Measurements from ENCODE around the gene SGF29. TPM values are rescaled to one million over a fixed set of nuclear protein-coding genes. Genes with fewer than 3 reads are reported as not detected.
"Not testable (repeated sequence)": the region's sequence is repeated elsewhere in the genome, so short reads cannot be mapped to it uniquely, and the experiment has no call there.

SGF29 gene
- total RNA-seq, 2 donors from 2014 or later, result 10.7 to 22.1 TPM

GRCh38 chr16:28638359-28638758 is 84.6 kb downstream of the SGF29 start:
- not testable (repeated sequence) for ATAC-seq; H3K36me3 Mint-ChIP-seq; H3K9me3 Mint-ChIP-seq; DNase-seq (ENCODE audit: low spot score in 2 of 2); H3K27ac Mint-ChIP-seq

GRCh38 chr16:28639959-28640358 is 86.2 kb downstream of the SGF29 start:
- not testable (repeated sequence) for DNase-seq (ENCODE audit: low spot score in 2 of 2); H3K36me3 Mint-ChIP-seq; ATAC-seq; H3K9me3 Mint-ChIP-seq; H3K27ac Mint-ChIP-seq

Other genes with a start within 250 kb of the SGF29 start
- gene NPIPB6, start 190.4 kb upstream of the SGF29 start, total RNA-seq, result 1 to 10 TPM; 2.3 to 5.2 TPM
- gene EIF3CL, start 150.1 kb upstream of the SGF29 start, total RNA-seq, result 10 to 100 TPM; 22.0 to 37.6 TPM
- gene NPIPB7, start 81.6 kb upstream of the SGF29 start, total RNA-seq, result under 1 TPM in 1 of 2 donors, not detected in 1; 0.19 TPM
- gene CLN3, start 61.8 kb upstream of the SGF29 start, total RNA-seq, result 10 to 100 TPM; 19.3 to 25.8 TPM
- 1 to 10 TPM in 1 of 2 donors, under 1 TPM in 1; 0.93 to 2.9 TPM for gene APOBR, start 59.3 kb upstream of the SGF29 start, total RNA-seq
- gene IL27, start 47.1 kb upstream of the SGF29 start, total RNA-seq, result not detected
- gene NUPR1, start 14.9 kb upstream of the SGF29 start, total RNA-seq, result not detected
- gene SULT1A2, start 43.1 kb downstream of the SGF29 start, total RNA-seq, result under 1 TPM; 0.30 to 0.54 TPM
- 10 to 100 TPM in 1 of 2 donors, 1 to 10 TPM in 1; 8.2 to 15.6 TPM for gene SULT1A1, start 56.1 kb downstream of the SGF29 start, total RNA-seq
- under 1 TPM in 1 of 2 donors, not detected in 1; 0.36 TPM for gene NPIPB8, start 84.1 kb downstream of the SGF29 start, total RNA-seq
- gene EIF3C, start 157.5 kb downstream of the SGF29 start, total RNA-seq, result 100 to 1,000 TPM; 467 to 604 TPM
- 1 to 10 TPM; 4.6 to 5.6 TPM for gene NPIPB9, start 197.9 kb downstream of the SGF29 start, total RNA-seq

Measured in activated naive CD4-positive, alpha-beta T cell treated with anti-CD3 and anti-CD28 coated beads, Interleukin-2, amount 50 U/mL, for 72 hours (primary cell).